ENCODE results near the gene COIL. TPM values are rescaled to one million over a fixed set of nuclear protein-coding genes. Genes with fewer than 3 reads are reported as not detected.

COIL gene
- total and polyA plus RNA-seq, 2 donors (not counting 1 experiment from before 2014, with no cell fraction given), result 7.3 to 12.1 TPM

GRCh38 chr17:56934280-56934679 is 26.6 kb downstream of the COIL start:
- H3K27me3 ChIP-seq (ENCODE audit: control insufficient read depth, insufficient read depth, low read length), result no peaks in the 10 kb centered on the region
- H4K20me1 ChIP-seq (ENCODE audit: control insufficient read depth, extremely low read depth, insufficient read depth, low read length), result no peaks in the 10 kb centered on the region
- H3K4me1 ChIP-seq (ENCODE audit: control insufficient read depth, extremely low read depth, insufficient read depth, low read length), result no peaks in the 10 kb centered on the region
- TF ChIP-seq, protein P1, sequence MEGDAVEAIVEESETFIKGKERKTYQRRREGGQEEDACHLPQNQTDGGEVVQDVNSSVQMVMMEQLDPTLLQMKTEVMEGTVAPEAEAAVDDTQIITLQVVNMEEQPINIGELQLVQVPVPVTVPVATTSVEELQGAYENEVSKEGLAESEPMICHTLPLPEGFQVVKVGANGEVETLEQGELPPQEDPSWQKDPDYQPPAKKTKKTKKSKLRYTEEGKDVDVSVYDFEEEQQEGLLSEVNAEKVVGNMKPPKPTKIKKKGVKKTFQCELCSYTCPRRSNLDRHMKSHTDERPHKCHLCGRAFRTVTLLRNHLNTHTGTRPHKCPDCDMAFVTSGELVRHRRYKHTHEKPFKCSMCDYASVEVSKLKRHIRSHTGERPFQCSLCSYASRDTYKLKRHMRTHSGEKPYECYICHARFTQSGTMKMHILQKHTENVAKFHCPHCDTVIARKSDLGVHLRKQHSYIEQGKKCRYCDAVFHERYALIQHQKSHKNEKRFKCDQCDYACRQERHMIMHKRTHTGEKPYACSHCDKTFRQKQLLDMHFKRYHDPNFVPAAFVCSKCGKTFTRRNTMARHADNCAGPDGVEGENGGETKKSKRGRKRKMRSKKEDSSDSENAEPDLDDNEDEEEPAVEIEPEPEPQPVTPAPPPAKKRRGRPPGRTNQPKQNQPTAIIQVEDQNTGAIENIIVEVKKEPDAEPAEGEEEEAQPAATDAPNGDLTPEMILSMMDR (conservative IDR thresholded peaks at IDR 0.05 in 1 of 2, IDR thresholded peaks at IDR 0.05 in 1 of 2; ENCODE audit: low read depth in 1 of 2, low read length in 2 of 2), result no peak
- TF ChIP-seq EZH2 (IDR thresholded peaks at IDR 0.05; ENCODE audit: low read length, missing control alignments), result no peak
- no peaks in the 10 kb centered on the region for H3K9me3 ChIP-seq (ENCODE audit: control insufficient read depth, insufficient read depth, low read depth, low read length)
- H2AFZ ChIP-seq (ENCODE audit: low read length), result no peak overlapping the region
- no peak overlapping the region for H3K9ac ChIP-seq (ENCODE audit: insufficient read depth, low read length)
- no peak overlapping the region for H3K4me3 ChIP-seq (replicated peaks in 1 of 4; ENCODE audit: control extremely low read depth in 1 of 4, insufficient read depth in 1 of 4, low read depth in 3 of 4, low read length in 4 of 4)
- peaks cover 1% of the 10 kb centered on the region for H3K36me3 ChIP-seq (ENCODE audit: control insufficient read depth, insufficient read depth, low read length)
- no peaks in the 10 kb centered on the region for H3K79me2 ChIP-seq (ENCODE audit: control insufficient read depth, insufficient read depth, low read length)
- H3K4me2 ChIP-seq (ENCODE audit: extremely low read depth, insufficient read depth, low read length), result no peak overlapping the region
- no peak for DNase-seq (ENCODE audit: low read depth in 2 of 2)
- H3K27ac ChIP-seq (ENCODE audit: insufficient read depth, low read length), result no peak overlapping the region

DNA sequence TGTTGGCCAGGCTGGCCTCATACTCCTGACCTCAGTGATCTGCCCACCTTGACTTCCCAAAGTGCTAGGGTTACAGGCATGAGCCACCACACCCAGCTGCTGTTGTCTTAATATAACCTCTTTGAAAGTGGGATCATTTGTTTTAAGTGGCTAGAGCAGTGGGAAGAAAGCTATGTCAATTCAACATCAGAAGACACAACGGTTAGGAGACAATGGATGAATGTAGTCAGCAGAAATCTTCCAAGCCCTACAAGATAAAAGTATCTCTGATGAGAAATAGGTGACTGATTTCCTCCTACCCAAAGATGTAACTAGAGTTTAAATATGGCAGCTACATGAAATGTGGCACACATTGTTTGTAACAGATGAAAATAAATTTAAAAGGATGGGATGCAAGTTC is 27.0 kb downstream of the COIL start:
- Histone ChIP-seq H3K9me3 (ENCODE audit: control insufficient read depth, insufficient read depth, low read depth, low read length) (no peaks in the 10 kb centered on the region), H3K27ac (ENCODE audit: insufficient read depth, low read length) (no peak overlapping the region), H3K79me2 (ENCODE audit: control insufficient read depth, insufficient read depth, low read length) (no peaks in the 10 kb centered on the region), H3K36me3 (ENCODE audit: control insufficient read depth, insufficient read depth, low read length) (peaks cover 1% of the 10 kb centered on the region), H3K4me1 (ENCODE audit: control insufficient read depth, extremely low read depth, insufficient read depth, low read length) (no peaks in the 10 kb centered on the region), H3K4me2 (ENCODE audit: extremely low read depth, insufficient read depth, low read length) (no peak overlapping the region), H3K9ac (ENCODE audit: insufficient read depth, low read length) (no peak overlapping the region), H4K20me1 (ENCODE audit: control insufficient read depth, extremely low read depth, insufficient read depth, low read length) (no peaks in the 10 kb centered on the region), H3K27me3 (ENCODE audit: control insufficient read depth, insufficient read depth, low read length) (no peaks in the 10 kb centered on the region), H2AFZ (ENCODE audit: low read length) (no peak overlapping the region), H3K4me3 (replicated peaks in 1 of 4; ENCODE audit: control extremely low read depth in 1 of 4, insufficient read depth in 1 of 4, low read depth in 3 of 4, low read length in 4 of 4) (no peak overlapping the region)
- TF ChIP-seq EZH2 (IDR thresholded peaks at IDR 0.05; ENCODE audit: low read length, missing control alignments), result no peak
- TF ChIP-seq, protein P1 (conservative IDR thresholded peaks at IDR 0.05 in 1 of 2, IDR thresholded peaks at IDR 0.05 in 1 of 2; ENCODE audit: low read depth in 1 of 2, low read length in 2 of 2), result no peak
- DNase-seq (ENCODE audit: low read depth in 2 of 2), result no peak

DNA sequence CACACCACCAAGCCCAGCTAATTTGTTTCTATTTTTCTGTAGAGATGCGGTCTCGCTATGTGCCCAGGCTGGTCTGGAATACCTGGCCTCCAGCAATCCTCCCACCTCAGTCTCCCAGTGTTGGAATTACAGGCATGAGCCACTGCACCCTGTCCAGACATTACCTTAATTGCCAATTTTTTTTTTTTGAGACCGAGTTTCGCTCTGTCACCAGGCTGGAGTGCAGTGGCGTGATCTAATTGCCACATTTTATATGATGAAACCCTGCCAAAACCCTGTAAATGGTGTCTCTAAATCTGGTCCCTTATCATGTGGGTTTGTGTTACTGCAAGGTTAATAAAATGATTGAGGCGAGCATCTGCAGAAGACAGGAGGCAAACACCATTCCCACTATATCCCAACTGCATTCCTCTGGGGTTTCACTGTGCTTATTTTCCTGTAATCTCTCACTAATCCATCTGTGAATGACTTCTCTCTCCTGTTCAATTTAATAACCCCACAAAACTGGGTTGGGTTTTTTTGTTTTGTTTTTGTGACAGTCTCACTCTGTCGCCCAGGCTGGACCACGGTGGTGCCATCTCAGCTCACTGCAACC is 27.6 kb downstream of the COIL start:
- Histone ChIP-seq H3K4me1 (ENCODE audit: control insufficient read depth, extremely low read depth, insufficient read depth, low read length) (no peaks in the 10 kb centered on the region), H3K4me3 (replicated peaks in 1 of 4; ENCODE audit: control extremely low read depth in 1 of 4, insufficient read depth in 1 of 4, low read depth in 3 of 4, low read length in 4 of 4) (no peak overlapping the region), H3K9ac (ENCODE audit: insufficient read depth, low read length) (no peak overlapping the region), H3K4me2 (ENCODE audit: extremely low read depth, insufficient read depth, low read length) (no peak overlapping the region), H3K27ac (ENCODE audit: insufficient read depth, low read length) (no peak overlapping the region), H3K36me3 (ENCODE audit: control insufficient read depth, insufficient read depth, low read length) (peaks cover 1% of the 10 kb centered on the region), H3K27me3 (ENCODE audit: control insufficient read depth, insufficient read depth, low read length) (no peaks in the 10 kb centered on the region), H2AFZ (ENCODE audit: low read length) (no peak overlapping the region), H4K20me1 (ENCODE audit: control insufficient read depth, extremely low read depth, insufficient read depth, low read length) (no peaks in the 10 kb centered on the region), H3K9me3 (ENCODE audit: control insufficient read depth, insufficient read depth, low read depth, low read length) (no peaks in the 10 kb centered on the region), H3K79me2 (ENCODE audit: control insufficient read depth, insufficient read depth, low read length) (no peaks in the 10 kb centered on the region)
- DNase-seq (ENCODE audit: low read depth in 2 of 2), result no peak
- TF ChIP-seq EZH2 (IDR thresholded peaks at IDR 0.05; ENCODE audit: low read length, missing control alignments), result no peak
- TF ChIP-seq, protein P1 (conservative IDR thresholded peaks at IDR 0.05 in 1 of 2, IDR thresholded peaks at IDR 0.05 in 1 of 2; ENCODE audit: low read depth in 1 of 2, low read length in 2 of 2), result no peak
